Raji (cell line): Measurements from ENCODE around the gene RAB40C.
A peak's percentile ranks its signal among the peaks of the same experiment; 100 is the strongest.

Experiments used
- POLR2A ChIP-seq: IDR thresholded peaks from 2 replicates; pipeline ENCODE4 v1.6.1; 2011; ENCODE audit warnings: low read depth, low read length, control low read depth; ENCODE audit not compliant: insufficient read depth

The RAB40C gene

DNA sequence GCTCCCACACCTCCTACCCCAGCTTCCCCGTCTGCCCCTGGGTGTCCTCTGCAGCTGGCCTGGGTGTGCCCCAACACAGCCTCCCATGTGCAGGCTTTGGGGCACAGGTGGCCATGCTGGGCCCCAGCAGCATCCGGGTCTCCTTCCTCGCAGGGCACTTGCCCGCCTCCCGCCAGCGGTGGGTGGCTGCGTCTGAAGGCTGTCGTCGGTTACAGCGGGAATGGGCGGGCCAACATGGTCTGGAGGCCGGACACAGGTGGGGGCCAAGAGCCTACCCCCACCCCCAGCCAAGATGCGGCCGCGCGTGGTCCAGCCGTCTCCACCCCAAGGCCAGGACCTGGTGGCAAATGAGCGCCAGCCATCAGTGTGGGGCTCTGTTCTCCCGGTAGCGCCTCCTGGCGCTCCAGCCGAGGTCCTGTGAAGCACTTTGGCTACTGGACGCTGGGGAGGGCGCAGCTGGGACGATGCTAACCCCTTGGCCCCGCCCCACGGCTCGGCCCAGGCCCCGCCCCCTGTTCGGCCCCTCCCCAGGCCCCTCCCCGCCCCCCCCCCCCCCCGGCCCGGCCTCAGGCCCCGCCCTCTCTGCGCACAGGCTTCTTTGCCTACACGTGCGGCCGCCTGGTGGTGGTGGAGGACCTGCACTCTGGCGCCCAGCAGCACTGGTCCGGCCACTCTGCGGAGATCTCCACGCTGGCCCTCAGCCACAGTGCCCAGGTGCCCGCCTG lies 70.8 kb downstream of the RAB40C start:
- TF ChIP-seq POLR2A, result no peak

- no peak for TF ChIP-seq POLR2A
These were observed 71.4 kb downstream of the RAB40C start for GRCh38 chr16:661184-661821.

- TF ChIP-seq POLR2A, result no peak
These were observed 72.2 kb downstream of the RAB40C start for GRCh38 chr16:662095-662494.

DNA sequence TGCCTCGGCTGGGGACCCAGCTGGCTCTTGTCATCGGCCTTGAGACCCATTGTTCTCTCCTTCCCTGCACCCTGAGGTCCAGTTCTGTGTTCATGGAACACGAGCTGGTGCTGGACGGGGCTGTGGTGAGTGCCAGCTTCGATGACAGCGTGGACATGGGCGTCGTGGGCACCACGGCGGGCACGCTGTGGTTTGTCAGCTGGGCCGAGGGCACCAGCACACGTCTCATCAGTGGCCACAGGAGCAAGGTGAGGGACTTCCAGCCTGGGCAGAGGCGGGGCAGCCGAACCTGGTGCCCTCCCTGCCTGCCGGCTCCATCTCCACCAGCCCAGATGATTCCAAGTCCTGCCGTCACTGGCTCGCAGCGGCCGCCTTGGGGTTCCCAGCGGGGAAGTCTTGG lies 72.7 kb downstream of the RAB40C start:
- no peak for TF ChIP-seq POLR2A

DNA sequence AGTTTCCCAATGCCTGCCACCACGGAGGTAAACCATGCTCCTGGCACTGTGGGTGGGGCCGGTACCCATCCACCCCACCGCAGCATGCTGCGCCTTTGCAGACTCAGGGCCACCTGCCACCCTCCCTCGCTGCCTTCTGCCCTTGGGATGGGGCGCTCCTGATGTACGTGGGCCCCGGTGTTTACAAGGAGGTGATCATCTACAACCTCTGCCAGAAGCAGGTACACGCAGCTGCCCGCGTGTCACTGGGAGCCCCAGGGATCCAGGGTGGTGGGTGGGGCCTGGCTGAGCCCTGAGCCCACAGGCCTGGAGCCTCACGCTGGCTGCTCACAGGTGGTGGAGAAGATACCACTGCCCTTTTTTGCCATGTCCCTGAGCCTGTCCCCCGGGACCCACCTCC lies 76.7 kb downstream of the RAB40C start:
- no peak for TF ChIP-seq POLR2A

GRCh38 chr16:667113-667779 lies 77.4 kb downstream of the RAB40C start:
- TF ChIP-seq POLR2A, result no peak

- peak; percentile 75 for TF ChIP-seq POLR2A
These were observed 78.1 kb downstream of the RAB40C start, which contains the start of gene RHOT2 for GRCh38 chr16:667780-668518. Gene RHOT2, plus strand, starts transcription at chr16:668132. Its CDS starts 68 bp downstream, at chr16:668200.

DNA sequence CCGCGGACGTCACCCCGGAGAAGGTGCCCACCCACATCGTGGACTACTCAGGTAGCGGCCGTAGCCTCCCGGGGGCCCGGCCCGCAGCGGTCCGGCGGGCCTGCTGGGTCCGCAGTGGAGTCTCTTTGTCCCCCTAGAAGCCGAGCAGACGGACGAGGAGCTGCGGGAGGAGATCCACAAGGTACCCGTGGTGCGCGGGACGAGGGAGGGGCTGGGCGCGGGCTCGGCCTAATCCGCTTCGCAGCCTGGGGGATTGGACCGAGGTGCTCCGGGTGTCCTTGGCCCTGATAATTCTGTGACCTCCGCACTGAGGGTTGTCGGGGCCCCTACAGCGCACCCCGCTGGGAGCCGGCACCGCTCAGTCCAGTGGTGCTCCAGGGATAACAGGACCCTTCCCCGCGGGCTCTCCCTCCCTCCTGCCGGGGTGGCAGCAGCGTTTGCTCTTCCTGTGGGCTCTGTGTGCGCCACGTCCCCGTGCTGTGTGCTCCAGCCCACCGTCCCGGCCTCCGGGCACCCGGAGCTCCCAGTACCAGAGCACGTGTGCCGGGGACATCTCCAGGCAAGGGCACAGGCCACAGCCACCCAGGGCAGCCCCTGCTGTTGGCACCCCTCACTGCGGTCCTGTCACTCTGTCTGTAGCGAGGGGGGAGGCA lies 78.8 kb downstream of the RAB40C start:
- TF ChIP-seq POLR2A, result no peak

DNA sequence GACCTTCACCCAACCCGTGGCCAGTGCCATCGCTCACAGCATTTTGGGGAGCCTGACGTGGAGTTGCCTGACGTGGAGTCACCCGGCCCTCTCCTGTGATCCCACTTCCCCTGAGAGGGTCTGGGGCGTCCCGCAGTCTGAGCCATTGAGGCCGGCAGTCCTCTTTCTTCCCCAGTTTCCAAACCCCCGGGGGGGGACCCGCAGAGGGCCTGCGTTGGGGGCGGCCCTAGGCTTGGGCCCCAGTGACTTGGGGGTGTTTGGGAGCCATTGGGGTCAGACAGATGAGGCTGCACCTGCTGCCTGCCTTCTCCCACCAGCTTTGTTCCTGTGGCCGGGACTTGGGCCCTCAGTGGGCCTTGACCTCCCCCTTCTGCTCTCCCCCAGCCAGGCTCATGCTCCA lies 79.8 kb downstream of the RAB40C start:
- TF ChIP-seq POLR2A, result no peak

DNA sequence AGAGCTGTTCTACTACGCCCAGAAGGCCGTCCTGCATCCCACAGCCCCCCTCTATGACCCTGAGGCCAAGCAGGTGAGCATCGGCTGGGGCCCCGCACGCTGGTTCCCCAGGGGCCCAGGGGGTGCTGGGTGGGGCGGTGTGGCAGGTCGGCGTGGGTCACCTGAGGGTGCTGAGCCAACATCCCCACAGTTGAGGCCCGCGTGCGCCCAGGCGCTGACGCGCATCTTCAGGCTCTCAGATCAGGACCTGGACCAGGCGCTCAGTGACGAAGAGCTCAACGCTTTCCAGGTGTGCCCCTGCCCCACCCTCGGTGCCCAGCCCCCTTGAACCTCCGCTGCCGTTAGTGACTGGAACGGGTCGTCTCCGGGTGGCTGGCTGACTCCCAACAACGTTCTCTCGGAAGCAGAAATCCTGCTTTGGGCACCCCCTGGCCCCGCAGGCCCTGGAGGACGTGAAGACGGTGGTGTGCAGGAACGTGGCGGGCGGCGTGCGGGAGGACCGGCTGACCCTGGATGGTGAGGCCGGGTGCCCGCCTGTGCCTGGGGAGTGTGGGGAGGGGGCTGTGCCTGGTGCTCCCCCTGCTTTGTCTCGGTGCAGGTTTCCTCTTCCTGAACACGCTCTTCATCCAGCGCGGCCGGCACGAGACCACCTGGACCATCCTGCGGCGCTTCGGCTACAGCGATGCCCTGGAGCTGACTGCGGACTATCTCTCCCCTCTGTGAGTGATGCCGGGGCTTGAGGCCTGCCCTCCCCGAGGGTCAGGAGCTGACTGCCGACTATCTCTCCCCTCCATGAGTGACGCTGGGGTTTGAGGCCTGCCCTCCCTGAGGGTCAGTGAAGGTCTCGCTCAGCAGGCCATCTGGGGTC lies 80.9 kb downstream of the RAB40C start:
- TF ChIP-seq POLR2A, result no peak

- TF ChIP-seq POLR2A, result no peak
These were observed 81.7 kb downstream of the RAB40C start for GRCh38 chr16:671353-672131.

- TF ChIP-seq POLR2A, result no peak
These were observed 82.5 kb downstream of the RAB40C start for GRCh38 chr16:672371-672770.

DNA sequence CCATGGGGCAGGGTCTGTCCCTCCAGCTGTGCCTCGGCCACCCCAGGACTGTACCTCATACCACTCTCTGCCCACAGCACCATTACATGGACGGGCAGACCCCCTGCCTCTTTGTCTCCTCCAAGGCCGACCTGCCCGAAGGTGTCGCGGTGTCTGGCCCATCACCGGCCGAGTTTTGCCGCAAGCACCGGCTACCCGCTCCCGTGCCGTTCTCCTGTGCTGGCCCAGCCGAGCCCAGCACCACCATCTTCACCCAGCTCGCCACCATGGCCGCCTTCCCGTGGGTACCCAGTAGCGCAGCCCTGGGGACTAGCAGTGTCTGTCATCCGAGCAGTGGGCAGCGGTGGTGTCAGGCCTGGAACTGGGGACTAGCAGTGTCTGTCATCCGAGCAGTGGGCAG lies 83.0 kb downstream of the RAB40C start:
- TF ChIP-seq POLR2A, result no peak
